Prostate gland (tissue), 2 donors: ENCODE measurements around the gene ZC3H12C.

ENCODE experiments used
- CTCF ChIP-seq, 4 experiments: fragments of 200-600 bp in 2 of 4; fragments of 450-650 bp in 2 of 4; sonication (generic) in 2 of 4; IDR thresholded peaks; 1 replicate in 3 of 4; 2 replicates in 1 of 4; pipeline ENCODE4 v1.5.1; 2016 to 2019; ENCODE audit warnings: antibody characterized with exemption in 4 of 4, mild to moderate bottlenecking in 2 of 4, moderate library complexity in 2 of 4
- POLR2A ChIP-seq: fragments of 450-650 bp; IDR thresholded peaks from one replicate; pipeline ENCODE4 v1.6.1; 2016; ENCODE audit warnings: antibody characterized with exemption, mild to moderate bottlenecking
- POLR2AphosphoS5 ChIP-seq: sonication (generic); formaldehyde crosslinking; IDR thresholded peaks from one replicate; pipeline ENCODE4 v1.6.1; 2017; ENCODE audit warnings: antibody characterized with exemption

GRCh38 chr11:110097459-110098012, 4.3 kb downstream of the ZC3H12C start:
- TF ChIP-seq CTCF (IDR thresholded peaks at IDR 0.05) (no peak), POLR2AphosphoS5 (no peak), POLR2A (no peak)
